ENCODE measurements around the gene KCNN3. TPM values are rescaled to one million over a fixed set of nuclear protein-coding genes. Genes with fewer than 3 reads are reported as not detected.

The KCNN3 gene
- total RNA-seq, 2 experiments from 2014 or later, result 0.06 TPM; not detected in 1

DNA sequence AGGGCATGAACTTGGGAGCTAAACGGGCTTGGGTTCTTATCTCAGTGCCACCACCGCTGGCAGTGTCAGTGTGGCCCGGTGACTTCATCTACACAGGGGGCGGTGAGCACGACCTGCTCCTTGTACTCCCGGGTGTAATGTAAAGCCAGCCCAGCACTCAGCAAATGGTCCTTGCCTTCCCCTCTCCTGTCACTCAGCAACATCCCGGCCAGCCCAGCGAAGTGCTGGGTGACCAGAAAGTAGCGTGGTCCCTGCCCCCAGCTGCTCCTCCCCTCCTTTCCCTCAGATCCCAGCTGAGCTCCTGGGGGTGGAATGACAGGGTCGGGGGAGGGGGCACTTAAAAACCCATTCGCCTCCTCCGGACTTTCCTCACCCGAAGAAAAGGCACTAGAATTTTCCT lies 7.2 kb downstream of the KCNN3 start:
- Mint-ChIP-seq H3K36me3 (no peaks in the 10 kb centered on the region), H3K27me3 (peaks cover 16% of the 10 kb centered on the region), H3K4me1 (peaks cover 11% of the 10 kb centered on the region), H3K27ac (no peak overlapping the region), H3K4me3 (no peak overlapping the region), H3K9me3 (no peaks in the 10 kb centered on the region)
- ATAC-seq (ENCODE audit: low read depth) (no peak), DNase-seq (no peak)
- POLR2A ChIA-PET, result no interaction called here

DNA sequence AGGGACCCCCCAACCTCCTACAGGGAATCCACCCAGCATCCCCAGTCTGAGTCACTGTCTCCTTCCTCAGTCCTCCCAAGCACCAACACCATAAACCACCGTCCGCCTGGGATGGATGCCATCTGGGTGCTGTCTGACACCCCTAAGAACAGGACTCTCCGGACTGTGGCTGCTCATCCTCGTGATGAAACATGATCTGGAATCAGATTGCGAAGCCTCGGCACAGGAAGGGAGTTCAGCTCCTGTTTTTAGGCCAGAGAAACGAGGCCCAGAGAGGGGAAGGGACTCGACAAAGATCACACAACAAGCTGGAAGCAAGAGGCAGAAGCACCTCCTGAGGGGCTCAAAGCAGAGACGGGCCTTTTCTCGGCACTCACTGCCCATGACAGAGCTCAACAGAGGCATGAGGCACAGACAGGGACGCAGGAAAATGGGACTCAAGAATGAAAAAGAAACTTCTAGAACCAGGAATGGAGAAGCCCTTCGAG lies 8.4 kb downstream of the KCNN3 start:
- peaks cover 6% of the 10 kb centered on the region for H3K27me3 Mint-ChIP-seq
- DNase-seq, result no peak
- no peaks in the 10 kb centered on the region for H3K9me3 Mint-ChIP-seq
- POLR2A ChIA-PET, result interaction anchor here (1.9 kb wide), 1 partner anchor 9 kb away, joined by 7 read pairs; the partner anchor contains the start of gene KCNN3
- no peak overlapping the region for H3K4me3 Mint-ChIP-seq
- no peaks in the 10 kb centered on the region for H3K36me3 Mint-ChIP-seq
- ATAC-seq (ENCODE audit: low read depth), result no peak
- no peak overlapping the region for H3K27ac Mint-ChIP-seq
- H3K4me1 Mint-ChIP-seq, result peaks cover 11% of the 10 kb centered on the region

- H3K4me1 Mint-ChIP-seq, result peaks cover 8% of the 10 kb centered on the region
- peaks cover 3% of the 10 kb centered on the region for H3K27me3 Mint-ChIP-seq
- POLR2A ChIA-PET, result interaction anchor here (1.9 kb wide), 1 partner anchor 10 kb away, joined by 7 read pairs; the partner anchor contains the start of gene KCNN3
- H3K36me3 Mint-ChIP-seq, result no peaks in the 10 kb centered on the region
- no peak overlapping the region for H3K4me3 Mint-ChIP-seq
- ATAC-seq (ENCODE audit: low read depth), result no peak
- no peaks in the 10 kb centered on the region for H3K9me3 Mint-ChIP-seq
- H3K27ac Mint-ChIP-seq, result no peak overlapping the region
- no peak for DNase-seq
These were observed 9.8 kb downstream of the KCNN3 start for GRCh38 chr1:154860156-154860870.

DNA sequence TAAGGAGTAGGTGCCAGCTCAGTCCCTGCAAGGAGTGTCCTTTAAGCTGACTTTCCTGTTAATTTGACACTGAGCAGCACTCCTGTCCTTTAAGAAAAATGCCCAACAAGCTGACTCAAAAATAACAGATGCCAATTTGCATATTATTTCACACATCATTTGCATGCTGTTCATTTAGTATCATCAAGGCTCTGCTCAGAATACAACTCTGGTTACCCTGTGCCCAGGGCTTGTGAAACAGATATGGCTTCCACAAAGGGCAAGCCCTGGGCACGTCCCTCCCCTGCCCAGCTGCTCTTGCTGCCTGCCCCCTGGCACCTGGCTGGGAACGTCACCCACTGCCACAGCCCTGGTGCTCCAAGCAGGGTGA lies 10.3 kb downstream of the KCNN3 start:
- Mint-ChIP-seq H3K9me3 (no peaks in the 10 kb centered on the region), H3K27me3 (peaks cover 3% of the 10 kb centered on the region), H3K4me3 (no peak overlapping the region), H3K4me1 (peaks cover 8% of the 10 kb centered on the region), H3K27ac (no peak overlapping the region), H3K36me3 (no peaks in the 10 kb centered on the region)
- ATAC-seq (ENCODE audit: low read depth) (no peak), DNase-seq (no peak)
- POLR2A ChIA-PET, result interaction anchor here (0.7 to 1.9 kb wide), 2 partner anchors 11 to 39 kb away, joined by 4 to 7 read pairs; partner anchors contain the start of gene KCNN3

DNA sequence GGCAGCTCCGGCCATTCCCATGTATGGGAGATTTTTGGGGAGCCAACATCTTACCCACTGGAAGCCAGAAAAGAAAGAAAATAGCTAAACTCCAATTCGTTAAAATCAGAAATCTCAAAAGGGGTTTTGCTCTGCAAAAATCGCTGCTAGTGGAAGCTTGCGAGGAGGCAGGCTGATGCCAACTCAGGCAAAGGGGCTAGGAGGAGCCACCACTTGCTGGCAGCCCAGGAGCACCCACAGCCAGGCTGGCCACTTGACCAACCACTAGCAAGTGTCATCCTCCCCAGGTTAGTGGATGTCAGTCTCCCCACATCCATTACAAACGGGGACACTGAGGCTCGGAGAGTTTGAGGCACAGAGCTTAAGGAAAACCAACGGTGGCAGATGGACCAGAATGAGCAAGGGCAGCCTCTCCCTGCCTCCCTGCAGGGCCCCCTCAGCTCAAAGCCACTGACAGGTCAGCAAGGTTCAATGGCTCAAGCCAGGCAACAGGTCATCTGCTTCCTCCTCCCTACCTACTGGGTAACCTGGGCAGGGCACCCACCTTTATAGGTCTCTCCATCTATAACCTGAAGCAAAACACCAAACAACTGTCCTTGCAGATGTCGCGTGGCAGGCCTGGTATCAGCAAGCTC lies 10.8 kb downstream of the KCNN3 start:
- Mint-ChIP-seq H3K9me3 (no peaks in the 10 kb centered on the region), H3K36me3 (no peaks in the 10 kb centered on the region), H3K27ac (no peak overlapping the region), H3K27me3 (peaks cover 3% of the 10 kb centered on the region), H3K4me3 (no peak overlapping the region), H3K4me1 (peaks cover 4% of the 10 kb centered on the region)
- ATAC-seq (ENCODE audit: low read depth) (no peak), DNase-seq (no peak)
- POLR2A ChIA-PET, result interaction anchor here (0.7 kb wide), 1 partner anchor 39 kb away, joined by 4 read pairs; no protein-coding TSS in a partner anchor

DNA sequence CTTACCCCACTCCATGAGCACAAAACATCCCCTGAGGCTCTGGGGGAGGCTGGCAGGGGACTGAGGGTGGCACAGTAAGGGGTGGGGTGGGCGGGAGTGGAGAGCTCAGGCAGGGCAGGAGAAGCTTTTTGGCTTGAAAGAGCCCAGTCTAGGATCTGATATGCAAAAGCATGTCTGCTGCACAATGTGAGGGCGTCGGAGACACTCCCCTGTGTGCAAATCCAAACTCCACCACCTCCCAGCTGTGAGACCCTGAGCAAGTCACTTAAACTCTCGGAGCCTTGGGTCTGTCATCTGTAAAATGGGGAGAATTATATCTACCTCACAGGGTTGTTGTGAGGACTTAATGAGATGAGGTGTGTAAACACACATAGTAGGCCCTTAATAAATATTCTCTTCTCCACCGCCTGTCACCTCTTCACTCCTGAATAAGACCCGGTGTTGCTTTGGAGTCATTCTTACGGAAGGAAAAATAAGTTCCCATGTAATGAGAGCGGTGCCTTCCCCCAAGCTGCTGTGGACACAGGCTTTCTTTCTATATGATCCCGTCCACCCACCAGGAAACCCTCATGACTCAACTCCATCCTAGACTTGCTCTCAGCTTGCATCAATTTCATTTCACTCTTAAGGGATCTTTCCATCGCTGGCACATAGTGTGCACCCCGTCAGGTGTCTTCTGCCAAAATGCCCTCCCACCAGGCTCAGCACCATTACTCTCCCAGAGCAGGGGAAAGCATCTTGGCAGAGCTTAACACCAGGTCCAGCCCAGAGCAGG lies 12.5 kb downstream of the KCNN3 start:
- ATAC-seq (ENCODE audit: low read depth) (no peak), DNase-seq (no peak)
- no peaks in the 10 kb centered on the region for H3K9me3 Mint-ChIP-seq
- no peaks in the 10 kb centered on the region for H3K36me3 Mint-ChIP-seq
- H3K4me1 Mint-ChIP-seq, result peaks cover 4% of the 10 kb centered on the region
- H3K27me3 Mint-ChIP-seq, result peaks cover 3% of the 10 kb centered on the region
- H3K27ac Mint-ChIP-seq, result no peak overlapping the region
- H3K4me3 Mint-ChIP-seq, result no peak overlapping the region
- POLR2A ChIA-PET, result no interaction called here

- H3K36me3 Mint-ChIP-seq, result no peaks in the 10 kb centered on the region
- no peaks in the 10 kb centered on the region for H3K9me3 Mint-ChIP-seq
- H3K4me1 Mint-ChIP-seq, result peaks cover 4% of the 10 kb centered on the region
- ATAC-seq (ENCODE audit: low read depth) (no peak), DNase-seq (no peak)
- POLR2A ChIA-PET, result no interaction called here
- H3K27ac Mint-ChIP-seq, result no peak overlapping the region
- no peak overlapping the region for H3K4me3 Mint-ChIP-seq
- H3K27me3 Mint-ChIP-seq, result peaks cover under 1% of the 10 kb centered on the region
These were observed 13.1 kb downstream of the KCNN3 start for GRCh38 chr1:154857022-154857421.

GRCh38 chr1:154856544-154856943 lies 13.5 kb downstream of the KCNN3 start:
- H3K4me3 Mint-ChIP-seq, result no peak overlapping the region
- no peaks in the 10 kb centered on the region for H3K9me3 Mint-ChIP-seq
- H3K27ac Mint-ChIP-seq, result no peak overlapping the region
- POLR2A ChIA-PET, result no interaction called here
- peaks cover 4% of the 10 kb centered on the region for H3K4me1 Mint-ChIP-seq
- H3K27me3 Mint-ChIP-seq, result no peaks in the 10 kb centered on the region
- no peak for ATAC-seq (ENCODE audit: low read depth)
- no peak for DNase-seq
- no peaks in the 10 kb centered on the region for H3K36me3 Mint-ChIP-seq

- H3K4me1 Mint-ChIP-seq, result peaks cover 7% of the 10 kb centered on the region
- POLR2A ChIA-PET, result no interaction called here
- H3K27me3 Mint-ChIP-seq, result no peaks in the 10 kb centered on the region
- DNase-seq (no peak), ATAC-seq (ENCODE audit: low read depth) (no peak)
- no peaks in the 10 kb centered on the region for H3K36me3 Mint-ChIP-seq
- no peaks in the 10 kb centered on the region for H3K9me3 Mint-ChIP-seq
- H3K4me3 Mint-ChIP-seq, result no peak overlapping the region
- no peak overlapping the region for H3K27ac Mint-ChIP-seq
These were observed 14.0 kb downstream of the KCNN3 start for GRCh38 chr1:154856049-154856448.

DNA sequence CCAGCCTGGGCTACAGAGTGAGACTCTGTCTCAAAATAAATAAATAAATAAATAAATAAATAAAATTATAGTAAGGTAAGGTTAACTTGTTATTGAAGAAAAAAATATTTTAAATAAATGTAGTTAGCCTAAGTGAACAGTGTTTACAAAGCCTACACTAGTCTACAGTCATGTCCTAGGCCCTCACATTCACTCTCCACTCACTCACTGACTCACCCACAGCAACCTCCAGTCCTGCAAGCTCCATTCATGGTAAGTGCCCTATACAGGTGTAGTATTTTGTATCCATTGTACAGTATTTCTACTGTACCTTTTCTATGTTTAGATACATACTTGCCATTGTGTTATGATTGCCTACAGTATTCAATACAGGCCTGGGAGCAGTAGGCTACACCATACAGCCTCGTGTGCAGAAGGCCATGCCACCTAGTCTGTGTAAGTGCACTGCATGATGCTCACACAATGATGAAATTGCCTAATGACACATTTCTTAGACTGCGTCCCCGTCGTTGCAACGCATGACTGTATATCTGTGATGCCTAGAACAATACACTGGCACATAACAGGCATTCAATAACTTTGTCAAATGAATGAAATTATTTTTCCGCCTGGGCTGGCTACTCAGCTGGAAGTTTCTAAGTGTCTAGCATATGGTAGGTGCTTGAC lies 14.8 kb downstream of the KCNN3 start:
- POLR2A ChIA-PET, result no interaction called here
- Mint-ChIP-seq H3K27ac (no peak overlapping the region), H3K9me3 (no peaks in the 10 kb centered on the region), H3K36me3 (no peaks in the 10 kb centered on the region), H3K27me3 (no peaks in the 10 kb centered on the region), H3K4me3 (no peak overlapping the region), H3K4me1 (peaks cover 5% of the 10 kb centered on the region)
- ATAC-seq (ENCODE audit: low read depth), result no peak
- DNase-seq, result no peak

GRCh38 chr1:154852845-154853244 lies 17.2 kb downstream of the KCNN3 start:
- Mint-ChIP-seq H3K27ac (no peak overlapping the region), H3K27me3 (peaks cover 5% of the 10 kb centered on the region), H3K4me1 (peaks cover 8% of the 10 kb centered on the region), H3K9me3 (no peaks in the 10 kb centered on the region), H3K36me3 (no peaks in the 10 kb centered on the region), H3K4me3 (no peak overlapping the region)
- POLR2A ChIA-PET, result no interaction called here
- ATAC-seq (ENCODE audit: low read depth), result no peak
- DNase-seq, result no peak

DNA sequence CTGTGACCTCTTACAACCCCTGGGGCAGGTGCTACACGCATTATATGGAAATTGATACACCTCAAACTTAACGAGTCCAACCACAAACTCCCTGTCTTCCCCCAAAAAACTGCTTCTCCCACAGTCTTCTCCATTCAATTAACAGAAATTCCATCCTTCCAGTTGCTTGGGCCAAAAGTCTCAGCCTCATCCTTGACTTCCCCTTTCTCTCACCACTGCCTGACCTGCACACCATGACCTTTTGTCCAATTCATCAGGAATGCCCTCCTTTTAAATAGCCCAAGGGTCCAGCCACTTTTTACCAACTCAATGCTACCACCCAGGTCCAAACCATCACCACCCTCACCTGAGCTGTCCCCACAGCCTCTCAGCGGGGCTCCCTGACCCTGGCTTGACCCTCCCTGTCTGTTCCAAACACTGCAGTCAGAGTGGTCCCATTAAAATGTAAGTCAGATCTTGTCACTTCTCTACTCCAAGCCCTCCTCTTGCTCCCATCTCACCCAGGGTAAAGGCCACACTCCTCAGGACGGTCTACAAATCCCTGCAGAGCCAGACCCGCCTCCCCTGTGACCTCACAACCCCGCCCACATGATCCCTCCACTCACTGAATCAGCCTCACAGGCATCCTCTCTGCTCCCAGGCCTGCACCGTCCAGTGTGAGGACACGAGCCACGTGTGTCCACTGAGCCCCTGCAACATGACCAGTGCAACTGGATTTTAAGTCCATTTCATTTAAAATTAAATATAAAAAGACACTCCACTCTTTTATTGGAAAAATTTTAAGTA lies 18.5 kb downstream of the KCNN3 start:
- POLR2A ChIA-PET, result no interaction called here

More for the DNA sequence above, 18.5 kb downstream of the KCNN3 start:
- no peak for DNase-seq
- ATAC-seq (ENCODE audit: low read depth), result no peak
- Mint-ChIP-seq H3K27ac (no peak overlapping the region), H3K4me3 (no peak overlapping the region), H3K27me3 (peaks cover 5% of the 10 kb centered on the region), H3K4me1 (peaks cover 8% of the 10 kb centered on the region), H3K9me3 (no peaks in the 10 kb centered on the region), H3K36me3 (no peaks in the 10 kb centered on the region)

Measured in activated naive CD8-positive, alpha-beta T cell treated with anti-CD3 and anti-CD28 coated beads, Interleukin-2, amount 10 ng/mL, durations not matched to agents 7 days and 5 days (primary cell).